Measurements from ENCODE around the gene UHRF1.

Gene UHRF1

GRCh38 chr19:4993683-4994082 lies 84.4 kb downstream of the UHRF1 start:
- no peak for TF ChIP-seq CTCF (conservative IDR thresholded peaks at IDR 0.05; ENCODE audit: control insufficient read depth, insufficient read depth, low read depth, low read length)
- DNase-seq (ENCODE audit: low read depth), result no peak
- no peak overlapping the region for H3K4me3 ChIP-seq (ENCODE audit: control insufficient read depth, low read depth, low read length)

- no peak for DNase-seq (ENCODE audit: low read depth)
- no peak overlapping the region for H3K4me3 ChIP-seq (ENCODE audit: control insufficient read depth, low read depth, low read length)
- TF ChIP-seq CTCF (conservative IDR thresholded peaks at IDR 0.05; ENCODE audit: control insufficient read depth, insufficient read depth, low read depth, low read length), result no peak
Observed at GRCh38 chr19:4996701-4997100, 87.4 kb downstream of the UHRF1 start.

- TF ChIP-seq CTCF (conservative IDR thresholded peaks at IDR 0.05; ENCODE audit: control insufficient read depth, insufficient read depth, low read depth, low read length), result no peak
- no peak for DNase-seq (ENCODE audit: low read depth)
- no peak overlapping the region for H3K4me3 ChIP-seq (ENCODE audit: control insufficient read depth, low read depth, low read length)
Observed at GRCh38 chr19:4997297-4997696, 88.0 kb downstream of the UHRF1 start.

- TF ChIP-seq CTCF (conservative IDR thresholded peaks at IDR 0.05; ENCODE audit: control insufficient read depth, insufficient read depth, low read depth, low read length), result no peak
- H3K4me3 ChIP-seq (ENCODE audit: control insufficient read depth, low read depth, low read length), result no peak overlapping the region
- DNase-seq (ENCODE audit: low read depth), result no peak
Observed at GRCh38 chr19:5000120-5000611, 90.9 kb downstream of the UHRF1 start.

- peak; percentile 88 for DNase-seq (ENCODE audit: low read depth)
- H3K4me3 ChIP-seq (ENCODE audit: control insufficient read depth, low read depth, low read length), result no peak overlapping the region
- peak; percentile 90 for TF ChIP-seq CTCF (conservative IDR thresholded peaks at IDR 0.05; ENCODE audit: control insufficient read depth, insufficient read depth, low read depth, low read length)
Observed at GRCh38 chr19:5001615-5002014, 92.3 kb downstream of the UHRF1 start.

- no peak overlapping the region for H3K4me3 ChIP-seq (ENCODE audit: control insufficient read depth, low read depth, low read length)
- DNase-seq (ENCODE audit: low read depth), result peak; percentile 82
- TF ChIP-seq CTCF (conservative IDR thresholded peaks at IDR 0.05; ENCODE audit: control insufficient read depth, insufficient read depth, low read depth, low read length), result no peak
Observed at GRCh38 chr19:5002143-5002542, 92.8 kb downstream of the UHRF1 start.

GRCh38 chr19:5003781-5004180 lies 94.5 kb downstream of the UHRF1 start:
- DNase-seq (ENCODE audit: low read depth), result no peak
- no peak for TF ChIP-seq CTCF (conservative IDR thresholded peaks at IDR 0.05; ENCODE audit: control insufficient read depth, insufficient read depth, low read depth, low read length)
- no peak overlapping the region for H3K4me3 ChIP-seq (ENCODE audit: control insufficient read depth, low read depth, low read length)

All from fibroblast of mammary gland (primary cell).